ENCODE results near the gene KCNG2. TPM values are rescaled to one million over a fixed set of nuclear protein-coding genes. Genes with fewer than 3 reads are reported as not detected.
A peak's percentile ranks its signal among the peaks of the same experiment; 100 is the strongest.

Gene KCNG2
- total RNA-seq, 2 experiments from 2014 or later, result not detected

DNA sequence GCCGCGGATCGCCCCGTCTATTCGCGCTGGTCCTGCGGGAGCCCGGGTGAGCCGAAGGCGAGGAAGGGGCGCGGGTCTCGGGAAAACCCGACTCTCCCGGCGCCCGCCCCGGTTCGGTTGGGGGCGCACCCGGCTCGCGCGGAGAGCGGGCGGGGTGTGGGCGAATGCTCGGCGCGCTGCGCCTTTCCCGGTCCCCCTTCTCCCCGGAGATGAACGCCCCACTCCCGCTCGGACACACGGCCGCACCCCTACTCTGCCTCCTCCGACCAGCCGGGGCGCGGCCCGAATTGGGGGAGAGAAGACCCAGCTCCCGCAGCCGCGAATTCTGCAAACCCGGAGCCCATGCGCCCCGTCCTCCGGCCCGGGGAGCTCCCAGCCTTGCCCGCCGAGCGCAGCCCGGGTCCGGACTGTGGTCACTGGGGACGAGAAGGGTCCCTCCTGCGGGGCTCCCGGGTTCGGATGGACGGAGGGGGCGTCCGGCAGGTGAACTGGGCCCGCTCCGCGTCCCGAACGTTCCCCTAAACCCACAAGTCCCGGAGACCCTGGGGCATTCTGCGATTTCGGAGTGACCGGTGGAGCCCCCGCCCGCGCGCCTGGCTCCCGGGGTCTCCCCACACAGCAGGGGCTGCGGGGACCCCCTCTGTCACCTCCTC is 734 bp downstream of the KCNG2 start:
- Histone ChIP-seq H3K4me2 (ENCODE audit: low read length) (no peak overlapping the region), H3K79me2 (ENCODE audit: insufficient read depth, low read depth, low read length) (no peaks in the 10 kb centered on the region), H4K20me1 (ENCODE audit: insufficient read depth, low read length) (no peaks in the 10 kb centered on the region), H3K36me3 (ENCODE audit: insufficient read depth, low read length) (no peaks in the 10 kb centered on the region), H3K4me1 (ENCODE audit: insufficient read depth, low read length, poor library complexity, severe bottlenecking) (peaks cover 15% of the 10 kb centered on the region), H2AFZ (ENCODE audit: low read length) (no peak overlapping the region), H3K9me2 (ENCODE audit: insufficient read depth, low read length) (no peaks in the 10 kb centered on the region), H3K27ac (ENCODE audit: low read depth, low read length, poor library complexity, severe bottlenecking) (no peak overlapping the region), H3K4me3 (ENCODE audit: low read depth, low read length, poor library complexity, severe bottlenecking) (no peak overlapping the region), H3K9me3 (ENCODE audit: low read length) (no peaks in the 10 kb centered on the region)
- CTCF ChIA-PET (ENCODE audit: unreplicated experiment), result interaction anchor here (0.6 kb wide), 1 partner anchor 28 kb away, joined by 3 read pairs; no protein-coding TSS in a partner anchor
- no TSS peak for BruUV-seq (replicated peaks)
- TF ChIP-seq, protein P1, sequence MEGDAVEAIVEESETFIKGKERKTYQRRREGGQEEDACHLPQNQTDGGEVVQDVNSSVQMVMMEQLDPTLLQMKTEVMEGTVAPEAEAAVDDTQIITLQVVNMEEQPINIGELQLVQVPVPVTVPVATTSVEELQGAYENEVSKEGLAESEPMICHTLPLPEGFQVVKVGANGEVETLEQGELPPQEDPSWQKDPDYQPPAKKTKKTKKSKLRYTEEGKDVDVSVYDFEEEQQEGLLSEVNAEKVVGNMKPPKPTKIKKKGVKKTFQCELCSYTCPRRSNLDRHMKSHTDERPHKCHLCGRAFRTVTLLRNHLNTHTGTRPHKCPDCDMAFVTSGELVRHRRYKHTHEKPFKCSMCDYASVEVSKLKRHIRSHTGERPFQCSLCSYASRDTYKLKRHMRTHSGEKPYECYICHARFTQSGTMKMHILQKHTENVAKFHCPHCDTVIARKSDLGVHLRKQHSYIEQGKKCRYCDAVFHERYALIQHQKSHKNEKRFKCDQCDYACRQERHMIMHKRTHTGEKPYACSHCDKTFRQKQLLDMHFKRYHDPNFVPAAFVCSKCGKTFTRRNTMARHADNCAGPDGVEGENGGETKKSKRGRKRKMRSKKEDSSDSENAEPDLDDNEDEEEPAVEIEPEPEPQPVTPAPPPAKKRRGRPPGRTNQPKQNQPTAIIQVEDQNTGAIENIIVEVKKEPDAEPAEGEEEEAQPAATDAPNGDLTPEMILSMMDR (conservative IDR thresholded peaks at IDR 0.05; ENCODE audit: low read length), result no peak
- TF ChIP-seq EZH2phosphoT487 (IDR thresholded peaks at IDR 0.05; ENCODE audit: borderline replicate concordance, low read depth, low read length), result no peak
- DNase-seq (ENCODE audit: low spot score), result no peak
- POLR2A ChIA-PET, result no interaction called here
- intact Hi-C loops (cut with micrococcal nuclease; ENCODE audit: unreplicated experiment), result no loop called here

DNA sequence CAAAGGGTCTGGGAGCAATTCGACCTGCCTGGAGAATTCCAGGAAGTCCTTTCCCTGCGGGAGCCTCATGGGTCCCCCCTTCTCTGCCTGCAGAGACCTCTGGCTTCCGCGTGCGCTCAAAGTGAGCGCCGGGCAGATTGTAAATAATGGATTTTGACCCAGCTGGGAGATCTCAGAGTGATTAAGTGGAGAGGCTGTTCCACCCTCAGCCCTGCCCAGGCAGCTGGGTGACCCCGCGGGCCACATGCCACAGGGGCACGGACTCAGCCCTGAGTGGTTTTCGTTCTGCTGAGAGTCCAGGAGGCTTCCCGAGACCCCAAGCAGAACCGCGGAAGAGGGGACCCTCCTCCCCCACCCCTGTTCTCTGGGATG is 1.2 kb downstream of the KCNG2 start:
- Histone ChIP-seq H2AFZ (ENCODE audit: low read length) (peak overlapping the region; percentile 84; the same call in 1 of the 2 replicates), H3K9me3 (ENCODE audit: low read length) (no peaks in the 10 kb centered on the region), H3K4me3 (ENCODE audit: low read depth, low read length, poor library complexity, severe bottlenecking) (no peak overlapping the region), H3K4me2 (ENCODE audit: low read length) (peak overlapping the region; percentile 65), H3K79me2 (ENCODE audit: insufficient read depth, low read depth, low read length) (no peaks in the 10 kb centered on the region), H3K27ac (ENCODE audit: low read depth, low read length, poor library complexity, severe bottlenecking) (peak overlapping the region; percentile 33), H4K20me1 (ENCODE audit: insufficient read depth, low read length) (no peaks in the 10 kb centered on the region), H3K4me1 (ENCODE audit: insufficient read depth, low read length, poor library complexity, severe bottlenecking) (peaks cover 15% of the 10 kb centered on the region), H3K36me3 (ENCODE audit: insufficient read depth, low read length) (no peaks in the 10 kb centered on the region), H3K9me2 (ENCODE audit: insufficient read depth, low read length) (no peaks in the 10 kb centered on the region)
- CTCF ChIA-PET (ENCODE audit: unreplicated experiment), result interaction anchor here (0.6 kb wide), 1 partner anchor 29 kb away, joined by 3 read pairs; no protein-coding TSS in a partner anchor
- TF ChIP-seq EZH2phosphoT487 (IDR thresholded peaks at IDR 0.05; ENCODE audit: borderline replicate concordance, low read depth, low read length), result no peak
- TF ChIP-seq, protein P1 (conservative IDR thresholded peaks at IDR 0.05; ENCODE audit: low read length), result no peak
- BruUV-seq (replicated peaks), result no TSS peak
- intact Hi-C loops (cut with micrococcal nuclease; ENCODE audit: unreplicated experiment), result no loop called here
- no peak for DNase-seq (ENCODE audit: low spot score)
- POLR2A ChIA-PET, result interaction anchor here (0.6 kb wide), 1 partner anchor 20 kb away, joined by 3 read pairs; no protein-coding TSS in a partner anchor

All from OCI-LY7 (cell line).